ENCODE data around the gene CDH20.

DNA sequence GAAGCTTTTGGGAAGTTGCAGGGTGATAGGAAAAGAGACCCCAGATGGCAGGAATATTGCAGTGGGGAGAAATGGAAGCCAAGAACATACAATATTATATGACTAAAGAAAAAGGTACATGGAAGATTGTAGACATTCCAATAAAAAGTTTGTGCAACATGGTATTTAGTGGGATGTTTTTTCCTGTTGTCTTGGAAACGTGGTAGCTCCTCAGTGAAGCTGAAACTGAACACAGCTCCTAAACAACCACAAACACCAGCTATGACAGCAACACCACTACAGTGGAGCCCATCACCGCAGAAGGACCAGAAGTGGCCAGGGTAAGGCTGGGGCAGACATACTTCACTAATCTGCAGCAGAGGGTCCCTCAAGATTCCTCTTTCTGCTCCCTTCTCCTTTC lies 246.8 kb downstream of the CDH20 start:
- TF ChIP-seq CTCF (IDR thresholded peaks at IDR 0.05; ENCODE audit: low read depth, low read length, poor library complexity, severe bottlenecking): no peak
- no peak for TF ChIP-seq EZH2phosphoT487 (IDR thresholded peaks at IDR 0.05; ENCODE audit: borderline replicate concordance, low read length)

All from DOHH2 (cell line).